ENCODE results near the gene ACOX3. TPM values are rescaled to one million over a fixed set of nuclear protein-coding genes. Genes with fewer than 3 reads are reported as not detected.

The ACOX3 gene
- total and polyA plus RNA-seq, 2 of the 8 experiments (the other 6 are each of a cell fraction or from before 2014, with no cell fraction given), result 2.5 to 9.9 TPM

- Histone ChIP-seq H2AFZ (ENCODE audit: low read length) (no peak overlapping the region), H4K8ac (ENCODE audit: extremely low read depth, insufficient read depth, low read length) (no peak overlapping the region), H2BK20ac (ENCODE audit: low read length) (no peak overlapping the region), H2BK15ac (ENCODE audit: low read length) (no peak overlapping the region), H3K79me1 (ENCODE audit: low read depth, low read length) (no peaks in the 10 kb centered on the region), H3K4me1 (replicated peaks in 1 of 4; ENCODE audit: control insufficient read depth in 3 of 4, insufficient read depth in 4 of 4, low read length in 3 of 4) (peaks cover 0 to 17% (median 12%) of the 10 kb centered on the region in 4 experiments; a peak in 6 of 7 replicates), H2BK120ac (replicated peaks; ENCODE audit: low read depth, low read length) (no peak overlapping the region), H4K20me1 (replicated peaks in 1 of 2; ENCODE audit: control insufficient read depth in 1 of 2, insufficient read depth in 2 of 2, low read length in 2 of 2) (peaks cover 0 to 4% of the 10 kb centered on the region in 2 experiments), H3K79me2 (ENCODE audit: control insufficient read depth in 1 of 2, insufficient read depth in 2 of 2, low read length in 2 of 2) (no peaks in the 10 kb centered on the region), H3K14ac (ENCODE audit: insufficient read length) (no peak overlapping the region), H3K23ac (ENCODE audit: insufficient read length) (no peak overlapping the region), H2BK12ac (ENCODE audit: low read depth, low read length) (no peak overlapping the region), H3K56ac (replicated peaks; ENCODE audit: insufficient read length, low read depth, low read length) (no peak overlapping the region), H3K23me2 (ENCODE audit: low read depth, low read length) (peaks cover 6% of the 10 kb centered on the region; the same call in 1 of the 2 replicates), H3K4ac (replicated peaks; ENCODE audit: insufficient read length, low read depth, low read length) (no peak overlapping the region), H3K9ac (replicated peaks in 1 of 4; ENCODE audit: extremely low read depth in 1 of 4, low read depth in 3 of 4, low read length in 3 of 4) (no peak overlapping the region), H3K36me3 (ENCODE audit: control insufficient read depth in 2 of 4, insufficient read depth in 4 of 4, low read length in 3 of 4) (no peaks in the 10 kb centered on the region), H3K18ac (ENCODE audit: extremely low read depth, low read length) (no peak overlapping the region), H3K27me3 (replicated peaks in 1 of 4; ENCODE audit: control insufficient read depth in 3 of 4, extremely low read depth in 1 of 4, insufficient read depth in 3 of 4, low read length in 3 of 4) (no peaks in the 10 kb centered on the region), H2BK5ac (ENCODE audit: low read depth, low read length) (no peak overlapping the region), H3K9me3 (ENCODE audit: insufficient read depth in 2 of 2, low read depth in 1 of 2, low read length in 1 of 2) (no peaks in the 10 kb centered on the region; a peak in 2 of 4 replicates), H3K4me2 (ENCODE audit: insufficient read depth in 1 of 2, low read depth in 2 of 2, low read length in 2 of 2) (no peak overlapping the region), H2AK5ac (ENCODE audit: low read depth, low read length) (no peak overlapping the region), H3K27ac (ENCODE audit: low read depth, low read length) (no peak overlapping the region), H4K91ac (replicated peaks; ENCODE audit: insufficient read length, low read length) (no peak overlapping the region), H4K5ac (ENCODE audit: insufficient read length, low read depth, low read length) (no peak overlapping the region), H3K4me3 (ENCODE audit: extremely low read depth in 1 of 4, insufficient read depth in 2 of 4, low read depth in 3 of 4, low read length in 4 of 4) (no peak overlapping the region)
- 89% methylated on average over 6 of the region's 6 CpGs; no CpG with 5 or more reads in 1 of the 2 experiments for WGBS, 2 experiments (ENCODE audit: extremely low coverage in 1 of 2, insufficient coverage in 1 of 2, insufficient read length in 1 of 2, insufficient replicate concordance in 2 of 2, low coverage in 1 of 2, low lambda C conversion rate in 2 of 2, missing lambda C conversion rate in 1 of 2)
- ChIA-PET CTCF (ENCODE audit: partially characterized antibody) (interaction anchor here (1.0 to 8.0 kb wide), 18 partner anchors 12 to 361 kb away, joined by 3 to 94 read pairs (median 8); no protein-coding TSS in a partner anchor), POLR2A (ENCODE audit: partially characterized antibody) (interaction anchor here (0.9 kb wide), 1 partner anchor 81 kb away, joined by 3 read pairs; no protein-coding TSS in a partner anchor)
- DNase-seq (ENCODE audit: low read depth in 1 of 2, low spot score in 2 of 2) (peak in 1 of 2 experiments; percentile 10), FAIRE-seq (no peak)
- TF ChIP-seq, protein P1, sequence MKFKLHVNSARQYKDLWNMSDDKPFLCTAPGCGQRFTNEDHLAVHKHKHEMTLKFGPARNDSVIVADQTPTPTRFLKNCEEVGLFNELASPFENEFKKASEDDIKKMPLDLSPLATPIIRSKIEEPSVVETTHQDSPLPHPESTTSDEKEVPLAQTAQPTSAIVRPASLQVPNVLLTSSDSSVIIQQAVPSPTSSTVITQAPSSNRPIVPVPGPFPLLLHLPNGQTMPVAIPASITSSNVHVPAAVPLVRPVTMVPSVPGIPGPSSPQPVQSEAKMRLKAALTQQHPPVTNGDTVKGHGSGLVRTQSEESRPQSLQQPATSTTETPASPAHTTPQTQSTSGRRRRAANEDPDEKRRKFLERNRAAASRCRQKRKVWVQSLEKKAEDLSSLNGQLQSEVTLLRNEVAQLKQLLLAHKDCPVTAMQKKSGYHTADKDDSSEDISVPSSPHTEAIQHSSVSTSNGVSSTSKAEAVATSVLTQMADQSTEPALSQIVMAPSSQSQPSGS (IDR thresholded peaks at IDR 0.05; ENCODE audit: low read length), result no peak
- TF ChIP-seq, protein P2, sequence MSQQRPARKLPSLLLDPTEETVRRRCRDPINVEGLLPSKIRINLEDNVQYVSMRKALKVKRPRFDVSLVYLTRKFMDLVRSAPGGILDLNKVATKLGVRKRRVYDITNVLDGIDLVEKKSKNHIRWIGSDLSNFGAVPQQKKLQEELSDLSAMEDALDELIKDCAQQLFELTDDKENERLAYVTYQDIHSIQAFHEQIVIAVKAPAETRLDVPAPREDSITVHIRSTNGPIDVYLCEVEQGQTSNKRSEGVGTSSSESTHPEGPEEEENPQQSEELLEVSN (IDR thresholded peaks at IDR 0.05), result no peak
- TF ChIP-seq SP4 (IDR thresholded peaks at IDR 0.05; ENCODE audit: low read length) (no peak), SUZ12 (IDR thresholded peaks at IDR 0.05; ENCODE audit: low read length) (no peak), KDM1A (IDR thresholded peaks at IDR 0.05; ENCODE audit: borderline replicate concordance, low read length) (no peak), POLR2A (IDR thresholded peaks at IDR 0.05; ENCODE audit: control extremely low read depth in 1 of 2, low read depth in 2 of 2, low read length in 2 of 2) (no peak), EP300 (IDR thresholded peaks at IDR 0.05; ENCODE audit: borderline replicate concordance in 1 of 2, low read depth in 2 of 2, low read length in 2 of 2) (no peak), BCL11A (IDR thresholded peaks at IDR 0.05; ENCODE audit: low read depth in 2 of 2, low read length in 2 of 2) (no peak), CEBPB (IDR thresholded peaks at IDR 0.05; ENCODE audit: low read depth, low read length) (no peak), JUN (IDR thresholded peaks at IDR 0.05; ENCODE audit: low read depth, low read length) (no peak), EGR1 (IDR thresholded peaks at IDR 0.05; ENCODE audit: borderline replicate concordance, low read depth, low read length) (no peak)
- TF ChIP-seq, protein P3, sequence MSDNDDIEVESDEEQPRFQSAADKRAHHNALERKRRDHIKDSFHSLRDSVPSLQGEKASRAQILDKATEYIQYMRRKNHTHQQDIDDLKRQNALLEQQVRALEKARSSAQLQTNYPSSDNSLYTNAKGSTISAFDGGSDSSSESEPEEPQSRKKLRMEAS (IDR thresholded peaks at IDR 0.05), result no peak
These were observed 121.5 kb downstream of the ACOX3 start for GRCh38 chr4:8319061-8319460.
